ENCODE results near the gene KRT78.

Gene KRT78

DNA sequence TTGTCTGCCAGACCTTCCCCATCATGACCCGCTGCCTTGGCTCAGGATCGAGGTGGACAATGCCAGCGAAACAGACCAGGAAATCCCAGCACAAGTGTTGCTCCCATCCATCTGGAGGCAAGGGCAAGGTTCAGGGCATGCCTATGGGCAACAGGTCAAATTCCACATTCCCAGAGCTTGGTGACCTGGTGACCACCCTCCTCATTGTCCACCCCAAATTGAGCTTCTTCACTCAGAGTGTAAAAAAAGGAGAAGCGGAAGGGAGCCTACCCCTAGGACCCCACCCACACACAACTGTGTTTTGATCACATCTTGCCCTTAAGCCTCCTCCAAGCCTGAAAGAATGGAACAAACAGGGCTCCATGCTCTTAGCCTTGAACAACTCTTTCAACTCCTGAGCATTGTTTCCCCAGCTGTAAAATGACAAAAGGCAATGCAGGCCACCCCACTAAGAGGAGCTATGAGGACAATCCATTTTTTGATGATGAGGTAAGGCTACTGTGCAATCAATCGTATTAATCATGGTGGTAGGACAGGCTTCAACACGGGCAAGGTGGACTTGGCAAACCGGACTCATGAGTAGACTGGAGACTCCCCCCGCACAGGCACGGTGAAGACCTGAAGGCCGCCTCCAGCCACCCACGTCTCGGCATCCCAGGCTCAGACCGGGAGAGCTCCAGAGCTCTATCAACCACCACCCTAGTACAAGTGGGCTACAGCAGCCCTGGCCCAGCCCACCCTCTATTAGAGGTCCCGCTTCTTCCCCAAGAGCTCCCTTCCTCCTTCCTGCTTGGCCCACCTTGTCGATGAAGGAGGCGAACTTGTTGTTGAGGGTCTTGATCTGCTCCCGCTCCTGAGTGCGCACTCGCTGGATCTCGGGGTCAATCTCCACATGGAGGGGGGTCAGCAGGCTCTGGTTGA is 15.5 kb downstream of the KRT78 start:
- H3K27ac ChIP-seq (ENCODE audit: insufficient read depth, low read length, poor library complexity, severe bottlenecking) = no peak overlapping the region
- H3K27me3 ChIP-seq (replicated peaks; ENCODE audit: control insufficient read depth, insufficient read depth, low read length, poor library complexity, severe bottlenecking) = no peaks in the 10 kb centered on the region
- H3K9me3 ChIP-seq (ENCODE audit: control insufficient read depth, low read length) = no peaks in the 10 kb centered on the region
- H3K4me3 ChIP-seq (ENCODE audit: insufficient read depth, low read depth, low read length, poor library complexity, severe bottlenecking) = no peak overlapping the region
- H3K36me3 ChIP-seq (ENCODE audit: control insufficient read depth, insufficient read depth, low read length) = no peaks in the 10 kb centered on the region
- DNase-seq = no peak
- H3K4me1 ChIP-seq (ENCODE audit: control insufficient read depth, insufficient read depth, low read length, poor library complexity, severe bottlenecking) = no peaks in the 10 kb centered on the region

GRCh38 chr12:52832451-52832850 is 16.3 kb downstream of the KRT78 start:
- no peaks in the 10 kb centered on the region for H3K9me3 ChIP-seq (ENCODE audit: control insufficient read depth, low read length)
- H3K27ac ChIP-seq (ENCODE audit: insufficient read depth, low read length, poor library complexity, severe bottlenecking) = no peak overlapping the region
- DNase-seq = no peak
- H3K4me1 ChIP-seq (ENCODE audit: control insufficient read depth, insufficient read depth, low read length, poor library complexity, severe bottlenecking) = no peaks in the 10 kb centered on the region
- no peak overlapping the region for H3K4me3 ChIP-seq (ENCODE audit: insufficient read depth, low read depth, low read length, poor library complexity, severe bottlenecking)
- H3K27me3 ChIP-seq (replicated peaks; ENCODE audit: control insufficient read depth, insufficient read depth, low read length, poor library complexity, severe bottlenecking) = no peaks in the 10 kb centered on the region
- H3K36me3 ChIP-seq (ENCODE audit: control insufficient read depth, insufficient read depth, low read length) = no peaks in the 10 kb centered on the region

GRCh38 chr12:52831251-52831650 is 17.5 kb downstream of the KRT78 start:
- H3K4me1 ChIP-seq (ENCODE audit: control insufficient read depth, insufficient read depth, low read length, poor library complexity, severe bottlenecking) = no peaks in the 10 kb centered on the region
- H3K9me3 ChIP-seq (ENCODE audit: control insufficient read depth, low read length) = no peaks in the 10 kb centered on the region
- no peak overlapping the region for H3K4me3 ChIP-seq (ENCODE audit: insufficient read depth, low read depth, low read length, poor library complexity, severe bottlenecking)
- H3K36me3 ChIP-seq (ENCODE audit: control insufficient read depth, insufficient read depth, low read length) = no peaks in the 10 kb centered on the region
- no peak for DNase-seq
- H3K27me3 ChIP-seq (replicated peaks; ENCODE audit: control insufficient read depth, insufficient read depth, low read length, poor library complexity, severe bottlenecking) = no peaks in the 10 kb centered on the region
- no peak overlapping the region for H3K27ac ChIP-seq (ENCODE audit: insufficient read depth, low read length, poor library complexity, severe bottlenecking)

GRCh38 chr12:52829986-52830770 is 18.6 kb downstream of the KRT78 start:
- H3K9me3 ChIP-seq (ENCODE audit: control insufficient read depth, low read length) = no peaks in the 10 kb centered on the region
- no peak overlapping the region for H3K4me3 ChIP-seq (ENCODE audit: insufficient read depth, low read depth, low read length, poor library complexity, severe bottlenecking)
- H3K4me1 ChIP-seq (ENCODE audit: control insufficient read depth, insufficient read depth, low read length, poor library complexity, severe bottlenecking) = no peaks in the 10 kb centered on the region
- no peaks in the 10 kb centered on the region for H3K36me3 ChIP-seq (ENCODE audit: control insufficient read depth, insufficient read depth, low read length)
- no peak overlapping the region for H3K27ac ChIP-seq (ENCODE audit: insufficient read depth, low read length, poor library complexity, severe bottlenecking)
- no peaks in the 10 kb centered on the region for H3K27me3 ChIP-seq (replicated peaks; ENCODE audit: control insufficient read depth, insufficient read depth, low read length, poor library complexity, severe bottlenecking)
- no peak for DNase-seq

DNA sequence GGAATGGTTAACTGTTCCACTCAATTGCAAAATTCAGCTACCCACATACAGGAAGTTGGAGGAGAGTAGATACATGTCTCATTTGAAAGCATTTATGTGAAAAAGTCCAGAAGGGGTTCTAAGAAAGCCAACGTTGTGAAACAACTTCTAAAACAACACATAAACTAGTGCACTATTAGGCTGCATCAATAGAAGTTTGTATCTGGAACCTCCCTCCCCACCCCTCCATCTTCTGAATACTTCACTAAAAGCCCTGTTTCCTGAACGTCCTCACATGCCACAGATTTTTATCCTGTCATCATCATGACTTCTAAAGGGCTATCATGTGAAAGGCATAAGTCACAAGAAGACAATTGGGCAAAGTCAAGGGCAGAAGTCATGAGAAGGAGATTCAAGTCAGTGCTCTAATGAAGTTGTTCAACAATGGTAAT is 20.2 kb downstream of the KRT78 start:
- H3K4me1 ChIP-seq (ENCODE audit: control insufficient read depth, insufficient read depth, low read length, poor library complexity, severe bottlenecking) = no peaks in the 10 kb centered on the region
- H3K9me3 ChIP-seq (ENCODE audit: control insufficient read depth, low read length) = no peaks in the 10 kb centered on the region
- H3K27ac ChIP-seq (ENCODE audit: insufficient read depth, low read length, poor library complexity, severe bottlenecking) = no peak overlapping the region
- H3K36me3 ChIP-seq (ENCODE audit: control insufficient read depth, insufficient read depth, low read length) = no peaks in the 10 kb centered on the region
- DNase-seq = no peak
- no peak overlapping the region for H3K4me3 ChIP-seq (ENCODE audit: insufficient read depth, low read depth, low read length, poor library complexity, severe bottlenecking)
- no peaks in the 10 kb centered on the region for H3K27me3 ChIP-seq (replicated peaks; ENCODE audit: control insufficient read depth, insufficient read depth, low read length, poor library complexity, severe bottlenecking)

DNA sequence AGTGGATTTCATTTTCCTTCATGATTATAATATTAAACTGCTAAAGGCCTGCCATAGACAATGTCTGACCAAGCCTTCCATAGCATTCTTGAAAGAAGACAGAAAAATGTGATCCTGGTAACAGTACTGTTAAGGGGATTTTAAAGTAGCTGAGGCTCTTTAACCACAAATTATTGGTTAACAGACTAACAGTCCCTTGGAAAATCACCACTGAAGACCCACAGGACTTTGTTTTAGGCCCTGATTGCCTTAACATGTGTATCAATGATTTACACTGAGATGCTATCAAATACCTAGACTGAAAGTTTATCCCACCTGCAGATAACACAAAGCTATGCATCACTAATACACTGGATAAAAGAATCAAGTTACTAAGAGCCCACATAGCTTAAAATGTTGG is 20.6 kb downstream of the KRT78 start:
- Histone ChIP-seq H3K4me1 (ENCODE audit: control insufficient read depth, insufficient read depth, low read length, poor library complexity, severe bottlenecking) (no peaks in the 10 kb centered on the region), H3K4me3 (ENCODE audit: insufficient read depth, low read depth, low read length, poor library complexity, severe bottlenecking) (no peak overlapping the region), H3K27me3 (replicated peaks; ENCODE audit: control insufficient read depth, insufficient read depth, low read length, poor library complexity, severe bottlenecking) (no peaks in the 10 kb centered on the region), H3K9me3 (ENCODE audit: control insufficient read depth, low read length) (no peaks in the 10 kb centered on the region), H3K36me3 (ENCODE audit: control insufficient read depth, insufficient read depth, low read length) (no peaks in the 10 kb centered on the region), H3K27ac (ENCODE audit: insufficient read depth, low read length, poor library complexity, severe bottlenecking) (no peak overlapping the region)
- no peak for DNase-seq

DNA sequence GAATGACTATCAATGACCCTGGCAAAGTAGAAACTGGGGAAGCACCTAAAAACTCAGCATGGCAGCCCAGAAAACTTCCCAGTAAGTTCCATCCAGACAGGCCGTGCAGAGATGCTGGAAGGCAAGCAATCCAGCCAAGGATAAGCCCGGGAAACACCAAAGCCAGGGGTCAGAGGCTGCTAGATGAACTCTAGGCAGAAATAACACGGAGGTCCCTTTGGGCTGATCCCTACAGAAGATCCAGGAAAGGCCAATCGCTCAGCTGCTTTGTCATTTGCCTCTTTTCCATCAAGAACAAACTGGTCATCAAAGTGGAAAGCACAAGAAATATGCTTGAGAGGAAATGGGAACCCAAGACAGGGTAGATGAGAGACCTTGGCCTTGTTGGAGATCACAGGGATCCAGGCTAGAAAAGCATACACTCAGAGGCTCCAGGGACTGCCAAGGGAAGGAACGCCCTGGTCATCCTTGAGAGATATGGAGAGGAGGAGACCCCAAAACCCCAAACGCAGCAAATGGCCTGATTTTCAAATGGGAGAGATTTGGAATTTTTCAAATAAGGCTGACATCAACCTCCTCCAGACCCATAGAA is 21.2 kb downstream of the KRT78 start:
- Histone ChIP-seq H3K4me1 (ENCODE audit: control insufficient read depth, insufficient read depth, low read length, poor library complexity, severe bottlenecking) (no peaks in the 10 kb centered on the region), H3K9me3 (ENCODE audit: control insufficient read depth, low read length) (no peaks in the 10 kb centered on the region), H3K27me3 (replicated peaks; ENCODE audit: control insufficient read depth, insufficient read depth, low read length, poor library complexity, severe bottlenecking) (no peaks in the 10 kb centered on the region), H3K27ac (ENCODE audit: insufficient read depth, low read length, poor library complexity, severe bottlenecking) (no peak overlapping the region), H3K36me3 (ENCODE audit: control insufficient read depth, insufficient read depth, low read length) (no peaks in the 10 kb centered on the region), H3K4me3 (ENCODE audit: insufficient read depth, low read depth, low read length, poor library complexity, severe bottlenecking) (no peak overlapping the region)
- DNase-seq = no peak

DNA sequence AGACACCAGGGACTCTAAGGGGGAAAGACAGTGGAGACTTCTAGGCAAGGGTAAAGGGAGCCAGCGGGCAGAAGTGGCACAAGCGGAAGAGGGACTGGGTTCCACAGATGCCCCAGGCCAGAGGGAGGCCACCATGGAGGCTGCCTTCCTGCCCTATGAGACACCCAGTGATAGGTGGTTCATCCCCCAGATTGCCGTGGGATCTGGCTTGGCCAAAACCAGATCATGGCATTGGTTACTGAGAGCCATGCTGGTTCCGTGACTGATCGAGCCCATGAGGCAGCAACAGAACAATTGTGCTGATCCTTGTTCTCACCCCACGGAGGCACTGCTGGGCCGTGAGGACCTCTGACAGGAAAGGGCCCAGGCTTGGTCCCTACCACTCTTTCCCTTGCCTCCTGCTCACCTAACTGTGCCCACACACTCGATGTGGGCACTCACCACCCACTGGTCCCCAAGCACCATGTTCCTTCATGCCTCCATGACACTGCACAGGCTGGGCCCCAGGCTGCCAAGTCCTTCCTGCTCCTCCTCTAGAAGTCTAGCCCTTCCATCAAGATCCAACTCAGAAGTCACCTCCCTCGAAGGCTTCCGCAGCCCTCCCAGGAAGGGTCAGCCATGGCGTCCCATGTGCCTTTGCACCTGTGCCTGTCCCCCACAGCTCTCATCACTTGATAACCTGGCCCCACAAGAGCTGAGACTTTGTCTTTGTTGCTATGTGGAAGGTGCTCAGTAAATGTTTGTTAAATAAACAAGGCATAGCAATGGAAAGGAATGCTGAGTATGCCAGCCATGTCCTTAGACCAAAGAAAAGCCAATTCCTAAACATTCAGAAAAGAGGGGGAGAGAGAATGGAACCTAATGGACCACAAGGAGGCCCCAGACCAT is 21.9 kb downstream of the KRT78 start:
- Histone ChIP-seq H3K27ac (ENCODE audit: insufficient read depth, low read length, poor library complexity, severe bottlenecking) (no peak overlapping the region), H3K27me3 (replicated peaks; ENCODE audit: control insufficient read depth, insufficient read depth, low read length, poor library complexity, severe bottlenecking) (no peaks in the 10 kb centered on the region), H3K36me3 (ENCODE audit: control insufficient read depth, insufficient read depth, low read length) (no peaks in the 10 kb centered on the region), H3K9me3 (ENCODE audit: control insufficient read depth, low read length) (no peaks in the 10 kb centered on the region), H3K4me3 (ENCODE audit: insufficient read depth, low read depth, low read length, poor library complexity, severe bottlenecking) (no peak overlapping the region), H3K4me1 (ENCODE audit: control insufficient read depth, insufficient read depth, low read length, poor library complexity, severe bottlenecking) (no peaks in the 10 kb centered on the region)
- no peak for DNase-seq

DNA sequence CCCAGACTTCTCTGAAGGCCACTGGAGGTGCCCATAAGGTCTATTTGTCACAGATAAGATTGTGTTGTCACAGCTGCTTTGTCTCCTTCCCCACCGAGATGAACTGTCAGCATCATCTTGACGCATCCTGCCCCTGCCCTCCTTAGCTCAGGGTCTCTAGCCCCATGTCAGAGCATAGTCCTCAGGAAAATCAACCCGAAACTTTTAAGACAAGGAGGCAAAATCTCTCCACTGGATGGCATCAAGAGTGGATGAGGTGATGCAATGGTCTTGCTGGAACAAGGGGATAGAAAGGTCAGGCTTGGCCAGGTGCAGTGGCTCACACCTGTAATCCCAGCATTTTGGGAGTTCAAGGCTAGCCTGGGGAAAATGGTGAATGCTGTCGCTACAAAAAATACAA is 22.8 kb downstream of the KRT78 start:
- H3K27ac ChIP-seq (ENCODE audit: insufficient read depth, low read length, poor library complexity, severe bottlenecking) = no peak overlapping the region
- no peaks in the 10 kb centered on the region for H3K9me3 ChIP-seq (ENCODE audit: control insufficient read depth, low read length)
- H3K4me1 ChIP-seq (ENCODE audit: control insufficient read depth, insufficient read depth, low read length, poor library complexity, severe bottlenecking) = no peaks in the 10 kb centered on the region
- no peaks in the 10 kb centered on the region for H3K36me3 ChIP-seq (ENCODE audit: control insufficient read depth, insufficient read depth, low read length)
- H3K27me3 ChIP-seq (replicated peaks; ENCODE audit: control insufficient read depth, insufficient read depth, low read length, poor library complexity, severe bottlenecking) = no peaks in the 10 kb centered on the region
- H3K4me3 ChIP-seq (ENCODE audit: insufficient read depth, low read depth, low read length, poor library complexity, severe bottlenecking) = no peak overlapping the region
- no peak for DNase-seq

Data from effector memory CD4-positive, alpha-beta T cell (primary cell).